Measurements from ENCODE around the gene GUCD1.

DNA sequence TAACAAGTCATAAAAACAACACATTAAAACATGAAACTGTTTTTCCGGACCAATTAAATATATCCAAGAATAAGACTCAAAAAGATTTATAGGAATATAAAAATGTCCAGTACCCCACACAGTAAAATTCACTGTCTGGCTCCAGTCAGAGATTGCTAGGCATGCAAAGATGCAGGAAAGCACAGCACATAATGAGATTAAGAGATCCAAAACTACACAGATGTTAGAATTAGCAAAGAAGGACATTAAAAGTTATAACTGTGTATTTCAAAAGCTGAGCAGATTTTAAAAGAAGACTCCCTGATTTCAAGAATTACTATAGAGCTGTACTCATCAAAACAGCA lies 24.3 kb upstream of the GUCD1 start:
- TF ChIP-seq, protein P1, sequence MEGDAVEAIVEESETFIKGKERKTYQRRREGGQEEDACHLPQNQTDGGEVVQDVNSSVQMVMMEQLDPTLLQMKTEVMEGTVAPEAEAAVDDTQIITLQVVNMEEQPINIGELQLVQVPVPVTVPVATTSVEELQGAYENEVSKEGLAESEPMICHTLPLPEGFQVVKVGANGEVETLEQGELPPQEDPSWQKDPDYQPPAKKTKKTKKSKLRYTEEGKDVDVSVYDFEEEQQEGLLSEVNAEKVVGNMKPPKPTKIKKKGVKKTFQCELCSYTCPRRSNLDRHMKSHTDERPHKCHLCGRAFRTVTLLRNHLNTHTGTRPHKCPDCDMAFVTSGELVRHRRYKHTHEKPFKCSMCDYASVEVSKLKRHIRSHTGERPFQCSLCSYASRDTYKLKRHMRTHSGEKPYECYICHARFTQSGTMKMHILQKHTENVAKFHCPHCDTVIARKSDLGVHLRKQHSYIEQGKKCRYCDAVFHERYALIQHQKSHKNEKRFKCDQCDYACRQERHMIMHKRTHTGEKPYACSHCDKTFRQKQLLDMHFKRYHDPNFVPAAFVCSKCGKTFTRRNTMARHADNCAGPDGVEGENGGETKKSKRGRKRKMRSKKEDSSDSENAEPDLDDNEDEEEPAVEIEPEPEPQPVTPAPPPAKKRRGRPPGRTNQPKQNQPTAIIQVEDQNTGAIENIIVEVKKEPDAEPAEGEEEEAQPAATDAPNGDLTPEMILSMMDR (IDR thresholded peaks at IDR 0.05): no peak
- no peak for TF ChIP-seq POLR2A (IDR thresholded peaks at IDR 0.05)
